Cardiac fibroblast (primary cell): ENCODE data around the gene RAB3A.
"Not testable (repeated sequence)": the region's sequence is repeated elsewhere in the genome, so short reads cannot be mapped to it uniquely, and the experiment has no call there.

ENCODE experiments used
- DNase-seq, 2 donors: peaks; one replicate each; pipeline versions ENCODE4 v3.0.0 to v3.0.0-alpha.2; 2010; ENCODE audit warnings: low read depth in 2 of 2
- H3K4me3 ChIP-seq, 2 donors: replicated peaks in 1 of 2; 1 replicate in 1 of 2; 2 replicates in 1 of 2; pipeline ENCODE4 v1.5.1; 2011; ENCODE audit warnings: low read depth in 2 of 2, low read length in 2 of 2, mild to moderate bottlenecking in 2 of 2, moderate library complexity in 1 of 2
- TF ChIP-seq, protein P1 (sequence below): IDR thresholded peaks from one replicate; pipeline ENCODE4 v1.5.1; 2011; ENCODE audit warnings: low read depth, mild to moderate bottlenecking, low read length, inconsistent platforms

RAB3A gene

GRCh38 chr19:18161636-18162002, 42.2 kb downstream of the RAB3A start:
- TF ChIP-seq, protein P1, sequence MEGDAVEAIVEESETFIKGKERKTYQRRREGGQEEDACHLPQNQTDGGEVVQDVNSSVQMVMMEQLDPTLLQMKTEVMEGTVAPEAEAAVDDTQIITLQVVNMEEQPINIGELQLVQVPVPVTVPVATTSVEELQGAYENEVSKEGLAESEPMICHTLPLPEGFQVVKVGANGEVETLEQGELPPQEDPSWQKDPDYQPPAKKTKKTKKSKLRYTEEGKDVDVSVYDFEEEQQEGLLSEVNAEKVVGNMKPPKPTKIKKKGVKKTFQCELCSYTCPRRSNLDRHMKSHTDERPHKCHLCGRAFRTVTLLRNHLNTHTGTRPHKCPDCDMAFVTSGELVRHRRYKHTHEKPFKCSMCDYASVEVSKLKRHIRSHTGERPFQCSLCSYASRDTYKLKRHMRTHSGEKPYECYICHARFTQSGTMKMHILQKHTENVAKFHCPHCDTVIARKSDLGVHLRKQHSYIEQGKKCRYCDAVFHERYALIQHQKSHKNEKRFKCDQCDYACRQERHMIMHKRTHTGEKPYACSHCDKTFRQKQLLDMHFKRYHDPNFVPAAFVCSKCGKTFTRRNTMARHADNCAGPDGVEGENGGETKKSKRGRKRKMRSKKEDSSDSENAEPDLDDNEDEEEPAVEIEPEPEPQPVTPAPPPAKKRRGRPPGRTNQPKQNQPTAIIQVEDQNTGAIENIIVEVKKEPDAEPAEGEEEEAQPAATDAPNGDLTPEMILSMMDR, result no peak
- H3K4me3 ChIP-seq, result peak overlapping the region; percentile 17 to 21
- no peak for DNase-seq

DNA sequence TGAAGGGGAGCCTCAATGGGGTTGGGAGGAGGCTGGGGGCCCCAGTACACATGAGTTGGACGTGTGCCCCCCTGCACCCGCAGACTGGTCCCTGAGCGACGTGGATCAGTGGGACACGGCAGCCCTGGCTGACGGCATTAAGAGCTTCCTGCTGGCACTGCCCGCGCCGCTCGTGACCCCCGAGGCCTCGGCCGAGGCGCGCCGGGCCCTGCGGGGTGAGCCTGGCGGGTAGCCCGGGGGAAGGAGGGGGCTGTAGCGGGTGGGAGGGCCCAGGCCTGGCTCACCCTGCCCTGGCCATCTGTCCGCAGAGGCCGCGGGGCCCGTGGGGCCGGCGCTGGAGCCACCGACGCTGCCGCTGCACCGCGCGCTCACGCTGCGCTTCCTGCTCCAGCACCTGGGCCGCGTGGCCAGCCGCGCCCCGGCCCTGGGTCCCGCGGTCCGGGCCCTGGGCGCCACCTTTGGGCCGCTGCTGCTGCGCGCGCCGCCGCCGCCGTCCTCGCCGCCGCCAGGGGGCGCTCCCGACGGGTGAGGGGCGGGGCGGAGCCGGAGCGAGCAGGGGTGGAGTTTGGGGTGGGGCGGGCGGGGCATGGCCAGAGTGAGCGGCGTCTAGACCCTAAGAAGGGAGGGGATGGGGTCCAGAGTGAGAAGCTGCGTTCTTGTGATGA, 42.7 kb downstream of the RAB3A start:
- DNase-seq, result peak; percentile 48 to 71
- H3K4me3 ChIP-seq, result peak overlapping the region; percentile 17 to 21
- TF ChIP-seq, protein P1, result peak; percentile 30

DNA sequence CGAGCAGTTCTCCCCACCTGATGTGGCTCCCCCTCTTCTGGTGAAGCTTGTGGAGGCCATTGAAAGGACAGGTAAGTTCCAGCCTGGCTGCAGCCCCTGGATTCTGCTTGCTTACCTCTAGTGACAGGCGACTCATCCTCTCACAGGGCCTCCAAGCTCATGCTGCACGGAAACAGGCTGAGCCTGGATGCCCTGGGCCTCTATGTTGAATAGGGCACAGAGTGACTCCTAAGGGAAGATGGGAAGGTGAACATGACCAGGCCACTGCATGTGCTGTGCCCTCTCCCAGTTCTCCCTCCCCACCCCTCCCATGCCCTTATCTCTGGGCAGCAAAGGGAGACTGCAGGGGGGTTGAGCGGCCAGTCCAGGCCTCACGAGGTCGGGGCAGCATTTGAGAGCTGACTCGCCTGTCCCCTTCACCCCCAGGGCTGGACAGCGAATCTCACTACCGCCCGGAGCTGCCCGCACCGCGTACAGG, 43.3 kb downstream of the RAB3A start:
- DNase-seq, result no peak
- H3K4me3 ChIP-seq, result no peak overlapping the region
- TF ChIP-seq, protein P1, result no peak

DNA sequence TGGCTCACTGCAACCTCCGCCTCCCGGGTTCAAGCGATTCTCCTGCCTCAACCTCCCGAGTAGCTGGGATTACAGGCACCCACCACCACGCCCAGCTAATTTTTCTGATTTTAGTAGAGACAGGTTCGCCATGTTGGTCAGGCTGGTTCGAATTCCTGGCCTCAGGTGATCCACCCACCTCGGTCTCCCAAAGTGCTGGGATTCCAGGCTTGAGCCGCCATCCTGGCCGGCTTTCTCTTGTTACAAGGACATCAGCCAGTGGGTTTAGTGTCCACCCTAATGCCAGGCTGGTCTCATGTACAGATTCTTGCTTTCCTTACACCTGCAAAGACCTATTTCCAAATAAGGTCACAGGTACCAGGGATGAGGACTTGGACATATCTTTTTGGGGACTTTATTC, 44.0 kb downstream of the RAB3A start:
- H3K4me3 ChIP-seq, result no peak overlapping the region
- DNase-seq, result no peak
- TF ChIP-seq, protein P1, result no peak

- DNase-seq, H3K4me3 ChIP-seq: not testable (repeated sequence)
Measured at GRCh38 chr19:18159059-18159616, 44.7 kb downstream of the RAB3A start.

GRCh38 chr19:18158467-18158866, 45.4 kb downstream of the RAB3A start:
- H3K4me3 ChIP-seq, result no peak overlapping the region
- no peak for DNase-seq
- TF ChIP-seq, protein P1, result no peak

DNA sequence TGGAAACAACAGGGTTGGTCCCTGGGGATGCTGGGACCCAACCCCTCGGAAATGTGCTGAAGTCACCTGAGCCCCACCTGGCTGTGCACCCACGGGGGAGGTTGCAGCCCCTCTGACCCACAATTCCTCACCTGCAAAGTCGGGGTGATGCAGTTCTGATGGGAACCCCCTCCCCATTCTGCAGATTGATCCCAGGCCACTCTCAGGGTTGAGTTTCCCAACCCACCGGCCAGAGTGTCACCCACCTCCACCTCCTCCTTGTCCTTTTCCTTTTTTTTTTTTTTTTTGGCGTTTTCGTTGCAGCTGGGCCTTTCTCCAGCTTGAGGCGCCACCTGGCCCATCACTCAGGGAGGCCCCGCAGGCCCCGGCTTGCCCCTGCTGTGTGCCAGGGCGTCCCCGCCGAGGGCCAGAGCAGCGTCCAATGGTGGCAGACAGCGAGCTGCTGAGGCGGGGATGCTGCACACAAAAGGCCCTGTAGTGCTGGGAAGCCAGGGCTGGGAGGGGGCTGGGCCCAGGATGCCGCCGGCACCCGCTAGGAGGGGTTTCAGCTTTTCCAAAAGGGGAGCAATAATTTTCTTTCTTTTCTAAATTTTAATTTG, 46.3 kb downstream of the RAB3A start:
- TF ChIP-seq, protein P1, result no peak
- no peak overlapping the region for H3K4me3 ChIP-seq
- DNase-seq, result no peak
